ENCODE measurements around the gene ARHGEF4.

Gene ARHGEF4

GRCh38 chr2:130916438-130916705 is 79.7 kb downstream of the ARHGEF4 start:
- Histone ChIP-seq H3K4me3 (ENCODE audit: low read depth in 1 of 2, low read length in 2 of 2) (no peak overlapping the region), H3K27ac (ENCODE audit: low read depth, low read length) (no peak overlapping the region), H3K36me3 (ENCODE audit: insufficient read depth, low read length) (no peaks in the 10 kb centered on the region), H3K9ac (ENCODE audit: low read length) (no peak overlapping the region), H3K9me3 (ENCODE audit: low read length) (no peaks in the 10 kb centered on the region), H3K27me3 (ENCODE audit: control insufficient read depth in 1 of 2, insufficient read depth in 2 of 2, low read length in 2 of 2) (peaks cover 0 to 20% of the 10 kb centered on the region in 2 donors), H3K4me1 (ENCODE audit: insufficient read depth, low read length) (no peaks in the 10 kb centered on the region)

GRCh38 chr2:130917006-130917688 is 80.4 kb downstream of the ARHGEF4 start:
- peaks cover 0 to 20% of the 10 kb centered on the region in 2 donors for H3K27me3 ChIP-seq (ENCODE audit: control insufficient read depth in 1 of 2, insufficient read depth in 2 of 2, low read length in 2 of 2)
- H3K27ac ChIP-seq (ENCODE audit: low read depth, low read length), result no peak overlapping the region
- no peak overlapping the region for H3K9ac ChIP-seq (ENCODE audit: low read length)
- H3K36me3 ChIP-seq (ENCODE audit: insufficient read depth, low read length), result no peaks in the 10 kb centered on the region
- H3K4me1 ChIP-seq (ENCODE audit: insufficient read depth, low read length), result no peaks in the 10 kb centered on the region
- no peak overlapping the region for H3K4me3 ChIP-seq (ENCODE audit: low read depth in 1 of 2, low read length in 2 of 2)
- no peaks in the 10 kb centered on the region for H3K9me3 ChIP-seq (ENCODE audit: low read length)

GRCh38 chr2:130918393-130918792 is 81.7 kb downstream of the ARHGEF4 start:
- H3K9me3 ChIP-seq (ENCODE audit: low read length), result no peaks in the 10 kb centered on the region
- no peaks in the 10 kb centered on the region for H3K36me3 ChIP-seq (ENCODE audit: insufficient read depth, low read length)
- no peak overlapping the region for H3K27ac ChIP-seq (ENCODE audit: low read depth, low read length)
- H3K9ac ChIP-seq (ENCODE audit: low read length), result no peak overlapping the region
- no peak overlapping the region for H3K4me3 ChIP-seq (ENCODE audit: low read depth in 1 of 2, low read length in 2 of 2)
- H3K4me1 ChIP-seq (ENCODE audit: insufficient read depth, low read length), result no peaks in the 10 kb centered on the region
- peaks cover 0 to 20% of the 10 kb centered on the region in 2 donors for H3K27me3 ChIP-seq (ENCODE audit: control insufficient read depth in 1 of 2, insufficient read depth in 2 of 2, low read length in 2 of 2)

GRCh38 chr2:130920415-130921163 is 83.9 kb downstream of the ARHGEF4 start:
- H3K27ac ChIP-seq (ENCODE audit: low read depth, low read length), result no peak overlapping the region
- no peaks in the 10 kb centered on the region for H3K36me3 ChIP-seq (ENCODE audit: insufficient read depth, low read length)
- H3K4me1 ChIP-seq (ENCODE audit: insufficient read depth, low read length), result no peaks in the 10 kb centered on the region
- H3K9me3 ChIP-seq (ENCODE audit: low read length), result no peaks in the 10 kb centered on the region
- H3K9ac ChIP-seq (ENCODE audit: low read length), result no peak overlapping the region
- peaks cover 0 to 17% of the 10 kb centered on the region in 2 donors for H3K27me3 ChIP-seq (ENCODE audit: control insufficient read depth in 1 of 2, insufficient read depth in 2 of 2, low read length in 2 of 2)
- no peak overlapping the region for H3K4me3 ChIP-seq (ENCODE audit: low read depth in 1 of 2, low read length in 2 of 2)

- Histone ChIP-seq H3K36me3 (ENCODE audit: insufficient read depth, low read length) (no peaks in the 10 kb centered on the region), H3K27me3 (ENCODE audit: control insufficient read depth in 1 of 2, insufficient read depth in 2 of 2, low read length in 2 of 2) (peaks cover 0 to 12% of the 10 kb centered on the region in 2 donors), H3K9ac (ENCODE audit: low read length) (no peak overlapping the region), H3K9me3 (ENCODE audit: low read length) (no peaks in the 10 kb centered on the region), H3K4me1 (ENCODE audit: insufficient read depth, low read length) (no peaks in the 10 kb centered on the region), H3K4me3 (ENCODE audit: low read depth in 1 of 2, low read length in 2 of 2) (no peak overlapping the region), H3K27ac (ENCODE audit: low read depth, low read length) (no peak overlapping the region)
These were observed 84.4 kb downstream of the ARHGEF4 start for GRCh38 chr2:130921164-130921476.

GRCh38 chr2:130922417-130922816 is 85.7 kb downstream of the ARHGEF4 start:
- H3K36me3 ChIP-seq (ENCODE audit: insufficient read depth, low read length), result no peaks in the 10 kb centered on the region
- H3K27me3 ChIP-seq (ENCODE audit: control insufficient read depth in 1 of 2, insufficient read depth in 2 of 2, low read length in 2 of 2), result no peaks in the 10 kb centered on the region
- no peak overlapping the region for H3K4me3 ChIP-seq (ENCODE audit: low read depth in 1 of 2, low read length in 2 of 2)
- H3K9ac ChIP-seq (ENCODE audit: low read length), result no peak overlapping the region
- no peaks in the 10 kb centered on the region for H3K9me3 ChIP-seq (ENCODE audit: low read length)
- no peak overlapping the region for H3K27ac ChIP-seq (ENCODE audit: low read depth, low read length)
- H3K4me1 ChIP-seq (ENCODE audit: insufficient read depth, low read length), result no peaks in the 10 kb centered on the region

- Histone ChIP-seq H3K9ac (ENCODE audit: low read length) (no peak overlapping the region), H3K27me3 (ENCODE audit: control insufficient read depth in 1 of 2, insufficient read depth in 2 of 2, low read length in 2 of 2) (no peaks in the 10 kb centered on the region), H3K9me3 (ENCODE audit: low read length) (no peaks in the 10 kb centered on the region), H3K4me1 (ENCODE audit: insufficient read depth, low read length) (no peaks in the 10 kb centered on the region), H3K4me3 (ENCODE audit: low read depth in 1 of 2, low read length in 2 of 2) (no peak overlapping the region), H3K36me3 (ENCODE audit: insufficient read depth, low read length) (no peaks in the 10 kb centered on the region), H3K27ac (ENCODE audit: low read depth, low read length) (no peak overlapping the region)
These were observed 91.7 kb downstream of the ARHGEF4 start for GRCh38 chr2:130928385-130928784.

- H3K27ac ChIP-seq (ENCODE audit: low read depth, low read length), result no peak overlapping the region
- H3K27me3 ChIP-seq (ENCODE audit: control insufficient read depth in 1 of 2, insufficient read depth in 2 of 2, low read length in 2 of 2), result no peaks in the 10 kb centered on the region
- no peaks in the 10 kb centered on the region for H3K36me3 ChIP-seq (ENCODE audit: insufficient read depth, low read length)
- H3K4me1 ChIP-seq (ENCODE audit: insufficient read depth, low read length), result no peaks in the 10 kb centered on the region
- H3K9me3 ChIP-seq (ENCODE audit: low read length), result no peaks in the 10 kb centered on the region
- H3K4me3 ChIP-seq (ENCODE audit: low read depth in 1 of 2, low read length in 2 of 2), result no peak overlapping the region
- no peak overlapping the region for H3K9ac ChIP-seq (ENCODE audit: low read length)
These were observed 94.3 kb downstream of the ARHGEF4 start for GRCh38 chr2:130930740-130931659.

- no peaks in the 10 kb centered on the region for H3K36me3 ChIP-seq (ENCODE audit: insufficient read depth, low read length)
- no peak overlapping the region for H3K27ac ChIP-seq (ENCODE audit: low read depth, low read length)
- no peaks in the 10 kb centered on the region for H3K27me3 ChIP-seq (ENCODE audit: control insufficient read depth in 1 of 2, insufficient read depth in 2 of 2, low read length in 2 of 2)
- H3K9ac ChIP-seq (ENCODE audit: low read length), result no peak overlapping the region
- no peaks in the 10 kb centered on the region for H3K4me1 ChIP-seq (ENCODE audit: insufficient read depth, low read length)
- H3K9me3 ChIP-seq (ENCODE audit: low read length), result no peaks in the 10 kb centered on the region
- no peak overlapping the region for H3K4me3 ChIP-seq (ENCODE audit: low read depth in 1 of 2, low read length in 2 of 2)
These were observed 96.8 kb downstream of the ARHGEF4 start for GRCh38 chr2:130933501-130933900.

GRCh38 chr2:130936451-130936850 is 99.7 kb downstream of the ARHGEF4 start:
- Histone ChIP-seq H3K4me3 (ENCODE audit: low read depth in 1 of 2, low read length in 2 of 2) (no peak overlapping the region), H3K27ac (ENCODE audit: low read depth, low read length) (no peak overlapping the region), H3K4me1 (ENCODE audit: insufficient read depth, low read length) (no peaks in the 10 kb centered on the region), H3K9me3 (ENCODE audit: low read length) (no peaks in the 10 kb centered on the region), H3K36me3 (ENCODE audit: insufficient read depth, low read length) (no peaks in the 10 kb centered on the region), H3K27me3 (ENCODE audit: control insufficient read depth in 1 of 2, insufficient read depth in 2 of 2, low read length in 2 of 2) (no peaks in the 10 kb centered on the region), H3K9ac (ENCODE audit: low read length) (no peak overlapping the region)

GRCh38 chr2:130947967-130948366 is 111.3 kb downstream of the ARHGEF4 start:
- H3K27me3 ChIP-seq (ENCODE audit: control insufficient read depth in 1 of 2, insufficient read depth in 2 of 2, low read length in 2 of 2), result no peaks in the 10 kb centered on the region
- no peak overlapping the region for H3K27ac ChIP-seq (ENCODE audit: low read depth, low read length)
- H3K9ac ChIP-seq (ENCODE audit: low read length), result no peak overlapping the region
- H3K36me3 ChIP-seq (ENCODE audit: insufficient read depth, low read length), result no peaks in the 10 kb centered on the region
- no peak overlapping the region for H3K4me3 ChIP-seq (ENCODE audit: low read depth in 1 of 2, low read length in 2 of 2)
- H3K4me1 ChIP-seq (ENCODE audit: insufficient read depth, low read length), result no peaks in the 10 kb centered on the region
- H3K9me3 ChIP-seq (ENCODE audit: low read length), result no peaks in the 10 kb centered on the region
